ENCODE measurements around the gene JAG1.

JAG1 gene

GRCh38 chr20:10651227-10651990 lies 22.4 kb downstream of the JAG1 start:
- no peak for DNase-seq

GRCh38 chr20:10649797-10650160 lies 24.0 kb downstream of the JAG1 start:
- DNase-seq: no peak

DNA sequence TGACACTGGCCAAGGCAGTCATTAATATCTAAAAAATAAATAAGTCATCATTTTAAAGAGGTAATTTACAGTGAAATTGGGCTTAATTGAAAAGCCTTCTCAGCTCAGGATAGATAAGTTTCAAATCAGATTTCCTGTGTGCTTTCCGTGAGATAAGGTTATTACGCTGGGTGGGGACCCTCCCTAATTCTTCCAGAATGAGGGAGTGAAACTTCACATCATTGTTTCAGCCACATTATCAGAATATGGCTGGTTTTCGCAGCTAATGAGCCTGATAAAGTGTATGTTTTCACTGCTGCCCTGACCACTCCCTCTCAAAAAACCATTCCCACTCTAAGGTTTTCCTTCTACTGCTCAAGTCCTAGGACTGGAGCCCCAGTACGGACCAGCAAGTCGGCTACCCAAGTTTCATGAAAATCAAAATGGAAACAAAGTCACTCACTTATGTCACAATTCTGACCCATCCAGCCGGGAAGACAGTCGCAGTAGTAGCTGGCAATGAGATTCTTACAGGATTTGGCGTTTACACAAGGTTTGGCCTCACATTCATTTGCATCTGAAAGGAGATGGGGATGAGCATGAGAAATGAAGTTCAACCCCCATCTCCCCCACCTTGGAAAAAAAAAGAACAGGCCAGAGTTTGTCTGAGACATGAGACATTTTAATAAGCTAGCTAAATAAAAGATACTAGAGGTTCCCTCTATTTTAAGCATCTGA lies 24.6 kb downstream of the JAG1 start:
- no peak for DNase-seq

DNA sequence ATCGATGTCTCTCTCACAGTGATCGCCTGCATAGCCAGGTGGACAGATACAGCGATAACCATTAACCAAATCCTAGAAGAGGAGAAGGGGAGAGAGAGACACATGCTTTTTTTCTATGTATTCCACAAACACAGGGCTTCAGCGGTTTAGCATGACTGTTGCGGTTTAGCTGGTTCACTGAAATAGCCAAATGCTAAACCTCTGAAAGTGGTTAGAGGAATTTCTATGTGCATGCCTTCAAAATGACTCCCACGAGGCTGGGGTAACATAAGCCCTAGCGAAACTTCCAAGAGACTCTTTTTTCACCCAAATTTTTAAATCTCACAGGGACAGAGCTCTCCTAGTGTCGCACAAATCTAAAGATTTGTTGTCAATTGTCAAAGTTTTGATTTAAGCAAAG lies 25.1 kb downstream of the JAG1 start:
- no peak for DNase-seq

DNA sequence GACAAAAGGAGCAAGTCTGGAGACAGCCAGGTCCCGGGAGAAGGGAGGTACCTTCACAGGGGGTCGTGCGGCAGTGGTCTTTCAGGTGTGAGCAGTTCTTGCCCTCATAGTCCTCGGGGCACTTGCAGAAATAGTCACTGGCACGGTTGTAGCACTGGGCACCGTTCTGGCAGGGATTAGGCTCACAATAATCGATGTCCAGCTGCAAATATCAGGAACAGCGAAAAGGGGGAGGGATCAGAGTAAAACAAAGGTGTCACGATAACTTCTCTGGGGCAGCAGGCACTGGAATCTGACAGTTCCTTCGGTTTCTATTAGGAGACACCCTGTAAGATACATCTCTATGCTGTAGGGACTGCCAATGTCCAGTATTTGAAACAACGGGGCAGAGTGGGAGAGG lies 25.9 kb downstream of the JAG1 start:
- no peak for DNase-seq

DNA sequence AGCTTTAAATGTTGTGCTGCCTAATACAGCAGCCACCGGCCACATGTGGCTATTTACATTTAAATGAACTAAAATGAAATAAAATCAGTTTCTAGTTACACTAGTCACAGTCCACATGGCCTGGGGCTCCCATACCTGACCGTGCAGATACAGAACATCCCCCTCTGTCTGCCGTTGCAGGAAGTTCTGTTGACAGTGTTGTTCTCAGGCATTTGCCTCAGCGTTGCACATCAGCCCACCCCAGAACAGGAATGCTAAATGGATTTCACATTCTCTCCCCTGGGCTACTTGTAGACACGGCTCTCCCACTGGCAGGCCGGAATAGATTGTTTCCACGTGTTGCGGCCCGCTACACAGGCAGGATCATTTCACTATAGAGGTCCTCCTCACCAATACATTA lies 26.3 kb downstream of the JAG1 start:
- no peak for DNase-seq

- DNase-seq: no peak
Observed at GRCh38 chr20:10646886-10647420, 26.8 kb downstream of the JAG1 start.

DNA sequence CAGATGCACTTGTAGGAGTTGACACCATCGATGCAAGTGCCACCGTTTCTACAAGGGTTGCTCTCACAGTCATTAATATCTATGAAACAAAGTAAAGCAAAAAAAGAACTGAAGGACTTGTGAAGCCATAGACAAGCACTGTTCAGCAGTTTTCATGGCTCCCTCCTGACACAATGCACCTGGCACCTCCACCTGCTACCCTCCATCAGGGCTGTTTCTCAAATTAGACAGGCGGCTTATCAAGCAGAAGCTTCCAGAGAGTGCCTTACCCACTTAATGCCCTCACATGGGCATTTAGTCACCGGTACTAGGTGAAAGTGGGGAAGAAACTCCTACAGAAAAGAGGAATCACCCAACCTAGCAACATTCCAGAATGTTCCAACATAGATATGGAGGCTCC lies 27.8 kb downstream of the JAG1 start:
- no peak for DNase-seq

GRCh38 chr20:10645205-10645570 lies 28.6 kb downstream of the JAG1 start:
- DNase-seq: no peak

GRCh38 chr20:10644458-10645204 lies 29.2 kb downstream of the JAG1 start:
- no peak for DNase-seq

- no peak for DNase-seq
Observed at GRCh38 chr20:10643560-10643873, 30.3 kb downstream of the JAG1 start.

DNA sequence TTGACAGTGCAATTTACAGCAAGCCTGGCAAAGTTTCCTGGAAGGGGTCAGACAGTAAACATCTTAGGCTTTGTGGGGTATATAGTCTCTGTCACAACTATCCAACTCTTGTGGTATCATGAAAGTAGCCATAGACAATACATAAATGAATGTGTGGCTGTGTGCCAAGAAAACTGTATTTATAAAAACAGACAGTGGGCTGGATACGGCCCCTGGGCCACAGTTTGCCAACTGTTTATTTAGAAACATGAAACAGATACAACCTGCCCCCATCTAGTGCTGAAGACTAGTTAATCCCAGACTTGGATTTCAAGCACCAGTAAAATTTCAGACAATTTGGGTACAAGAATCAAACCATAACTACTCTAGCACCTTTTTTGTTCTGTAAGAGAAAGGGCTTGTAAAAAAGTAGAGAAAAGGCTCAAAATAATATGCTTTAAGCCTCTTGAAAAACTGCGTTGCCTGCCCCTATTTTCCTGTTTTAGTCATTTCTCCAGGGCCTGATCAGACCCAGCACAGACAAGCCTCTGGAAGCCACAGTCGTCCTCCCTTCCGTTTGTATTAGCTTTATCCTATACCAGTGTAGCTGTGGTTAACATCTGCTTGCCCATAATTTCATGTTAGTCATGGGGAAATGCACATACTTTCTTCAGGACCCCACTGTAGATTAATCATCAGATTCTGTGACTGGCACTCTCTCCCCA lies 30.8 kb downstream of the JAG1 start:
- DNase-seq: no peak

- no peak for DNase-seq
Observed at GRCh38 chr20:10641893-10642292, 31.9 kb downstream of the JAG1 start.

DNA sequence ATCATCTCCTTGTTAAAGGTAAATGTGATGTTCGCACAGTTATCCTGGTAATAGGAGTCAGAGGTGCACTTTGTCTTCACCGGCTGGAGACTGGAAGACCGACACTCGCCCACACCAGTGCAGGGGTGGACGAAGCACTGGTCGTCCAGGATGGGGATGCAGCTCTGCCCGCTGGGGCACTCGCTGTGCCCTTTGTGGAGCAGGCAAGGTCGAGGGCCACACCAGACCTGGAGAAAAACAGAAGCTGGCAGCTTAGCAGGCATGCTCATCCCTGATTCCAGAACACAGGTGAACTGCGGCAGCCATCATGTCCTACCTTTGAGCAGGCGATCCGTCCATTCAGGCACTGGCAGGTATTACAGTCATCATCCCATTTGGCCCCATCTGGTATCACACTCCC lies 32.3 kb downstream of the JAG1 start:
- no peak for DNase-seq

DNA sequence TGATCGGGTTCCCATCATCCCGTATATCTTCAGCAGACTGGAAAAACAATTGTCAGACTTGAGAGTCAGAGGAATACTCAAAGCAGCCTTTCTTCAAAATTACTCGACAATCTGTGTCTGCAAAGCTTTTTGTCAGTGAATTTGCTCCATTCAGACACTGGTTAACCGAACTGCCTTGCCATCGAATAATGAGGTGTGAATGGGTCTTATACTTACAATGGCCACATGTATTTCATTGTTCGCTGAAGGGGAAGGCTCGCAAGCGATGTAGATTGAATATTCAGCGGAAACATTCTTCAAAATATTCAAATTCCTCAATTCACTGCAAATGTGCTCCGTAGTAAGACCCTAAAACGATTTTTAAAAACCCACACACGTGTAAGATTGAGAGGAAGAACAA lies 32.9 kb downstream of the JAG1 start:
- DNase-seq: no peak

DNA sequence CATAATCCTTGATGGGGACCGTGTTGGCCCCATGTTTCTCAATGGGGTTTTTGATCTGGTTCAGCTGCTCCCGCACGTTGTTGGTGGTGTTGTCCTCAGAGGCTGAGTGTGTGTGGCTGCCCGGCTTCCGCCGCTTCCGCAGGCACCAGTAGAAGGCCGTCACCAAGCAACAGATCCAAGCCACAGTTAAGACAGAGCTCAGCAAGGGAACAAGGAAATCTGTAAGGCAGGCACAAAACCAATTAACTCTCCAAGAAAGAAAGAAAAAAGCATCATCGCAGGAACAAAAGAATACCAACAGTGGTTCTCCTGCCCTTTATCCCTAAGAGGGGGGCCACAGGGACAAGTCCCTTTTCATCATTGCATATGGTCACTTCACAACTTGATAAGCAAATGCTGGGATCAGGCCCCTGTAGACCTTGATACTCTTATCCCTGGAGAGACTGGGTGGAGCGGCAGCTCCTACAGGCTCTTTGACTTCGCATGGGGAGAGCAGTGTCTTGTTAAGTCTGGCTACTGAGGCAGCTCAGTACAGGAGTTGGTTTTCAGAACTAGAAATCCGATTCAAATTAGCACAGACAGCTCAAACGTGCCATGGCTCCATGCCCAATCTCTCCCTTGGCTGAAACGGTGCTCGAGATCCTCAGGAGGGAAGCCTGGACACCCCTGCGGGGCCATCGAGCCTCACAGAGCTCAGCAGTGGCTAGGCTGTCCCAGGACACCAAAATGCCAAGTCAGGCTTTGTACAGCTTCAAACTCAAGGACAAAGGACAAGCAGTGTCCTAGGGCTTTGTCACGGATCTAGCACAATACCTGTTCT lies 33.9 kb downstream of the JAG1 start:
- DNase-seq: no peak

DNA sequence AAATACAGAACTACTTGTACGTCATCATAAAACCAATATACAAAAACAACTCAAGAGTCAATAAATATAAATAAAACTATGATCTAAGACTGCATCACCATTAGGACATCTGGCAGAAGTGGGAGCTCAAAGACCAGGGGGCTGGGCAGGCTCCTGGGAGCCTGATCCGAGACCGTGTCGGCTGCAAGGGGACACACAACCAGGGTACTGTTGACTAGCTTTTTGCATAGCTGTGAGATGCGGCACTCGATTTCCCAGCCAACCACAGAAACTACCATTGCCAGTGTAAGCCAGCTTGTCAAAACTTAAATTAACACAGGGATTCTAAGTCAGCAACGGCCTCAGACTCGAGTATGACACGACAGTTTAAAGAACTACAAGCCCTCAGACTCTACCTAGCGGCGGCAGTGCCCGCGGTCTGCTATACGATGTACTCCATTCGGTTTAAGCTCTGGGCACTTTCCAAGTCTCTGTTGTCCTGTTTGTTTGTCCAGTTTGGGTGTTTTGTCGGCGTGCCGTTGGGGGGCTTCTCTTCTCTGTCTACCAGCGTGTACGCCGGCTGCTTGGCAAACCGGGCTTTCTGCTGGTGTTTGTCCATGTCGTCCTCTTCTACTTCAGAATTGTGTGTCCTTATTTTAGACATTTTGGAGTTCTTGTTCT lies 34.6 kb downstream of the JAG1 start:
- DNase-seq: no peak

GRCh38 chr20:10637563-10637962 lies 36.2 kb downstream of the JAG1 start:
- no peak for DNase-seq

DNA sequence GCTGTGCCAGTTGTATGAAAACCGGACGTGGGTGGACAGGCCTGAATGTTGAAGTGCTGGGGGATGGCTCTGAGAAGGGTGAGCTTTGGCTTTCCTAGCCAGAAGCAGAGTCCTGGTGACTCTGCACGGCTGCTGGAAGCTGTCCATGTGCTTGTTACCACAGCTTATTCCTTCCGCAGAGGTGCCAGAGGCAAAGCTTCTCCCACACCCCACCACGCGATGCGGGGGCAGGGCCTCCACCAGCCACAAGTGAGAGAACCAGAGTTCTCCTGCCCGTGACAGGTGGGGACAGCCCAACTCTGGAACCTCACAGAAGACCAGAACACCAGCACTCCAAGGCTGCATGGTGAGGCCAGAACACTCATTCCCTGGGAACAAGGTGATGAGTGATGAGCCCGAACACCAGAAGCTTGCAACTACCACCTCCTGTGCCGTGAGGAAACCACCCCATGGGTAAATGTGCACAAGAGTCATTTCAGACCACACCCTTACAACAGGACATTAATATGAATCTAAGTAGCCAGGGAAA lies 36.7 kb downstream of the JAG1 start:
- DNase-seq: no peak

- no peak for DNase-seq
Observed at GRCh38 chr20:10636326-10636818, 37.4 kb downstream of the JAG1 start.

- DNase-seq: no peak
Observed at GRCh38 chr20:10635476-10636208, 38.2 kb downstream of the JAG1 start.
